K562 (cell line): ENCODE results near the gene MRPS18B. TPM values are rescaled to one million over a fixed set of nuclear protein-coding genes. Genes with fewer than 3 reads are reported as not detected.

ENCODE experiments used
- BACH1 ChIP-seq: fragments of 200-800 bp; sonication (Bioruptor generic); IDR thresholded peaks from 2 replicates; pipeline ENCODE4 v1.6.1; 2016; ENCODE audit warnings: missing genetic modification characterization, missing compliant biosample characterization
- CBX1 ChIP-seq: sonication (generic); IDR thresholded peaks from 2 replicates; pipeline ENCODE4 v1.6.1; 2016; ENCODE audit warnings: antibody characterized with exemption, low read depth, mild to moderate bottlenecking
- CCNT2 ChIP-seq: IDR thresholded peaks from 2 replicates; pipeline ENCODE4 v1.6.1; 2011; ENCODE audit warnings: borderline replicate concordance, low read depth, mild to moderate bottlenecking, moderate library complexity, mixed read lengths, low read length; ENCODE audit not compliant: insufficient read length; ENCODE audit errors: extremely low read depth
- CEBPG ChIP-seq, 3 experiments: fragments of 200-800 bp in 1 of 3; sonication (Bioruptor generic) in 1 of 3; sonication (generic) in 1 of 3; formaldehyde crosslinking in 1 of 3; IDR thresholded peaks in 2 of 3; conservative IDR thresholded peaks in 1 of 3; 2 replicates each; pipeline versions ENCODE4 v1.6.1 to v1.8.0; 2016 to 2022; ENCODE audit warnings: missing compliant biosample characterization in 2 of 3, missing genetic modification characterization in 2 of 3, mild to moderate bottlenecking in 1 of 3, missing genetic modification reagents in 1 of 3
- CTBP1 ChIP-seq: fragments of 450-650 bp; IDR thresholded peaks from 2 replicates; pipeline ENCODE4 v1.6.1; 2016; ENCODE audit warnings: borderline replicate concordance
- EGR1 ChIP-seq: fragments of 450-650 bp; conservative IDR thresholded peaks from 2 replicates; pipeline ENCODE4 v1.6.1; 2017; ENCODE audit warnings: mild to moderate bottlenecking
- EWSR1 ChIP-seq: fragments of 450-650 bp; IDR thresholded peaks from 2 replicates; pipeline ENCODE4 v1.6.1; 2018; ENCODE audit warnings: borderline replicate concordance, mild to moderate bottlenecking, low read depth, moderate library complexity; ENCODE audit not compliant: partially characterized antibody
- KAT8 ChIP-seq: fragments of 450-650 bp; IDR thresholded peaks from 2 replicates; pipeline ENCODE4 v1.6.1; 2016; ENCODE audit warnings: low read depth, mild to moderate bottlenecking
- KLF10 ChIP-seq: fragments of 250-450 bp; sonication (Bioruptor Pico); IDR thresholded peaks from 2 replicates; pipeline ENCODE4 v1.6.1; 2021; ENCODE audit warnings: matching md5 sums
- MAFF ChIP-seq: IDR thresholded peaks from 2 replicates; pipeline ENCODE4 v1.6.1; 2012; ENCODE audit warnings: low read length, improper control_type of control experiment
- MBD2 ChIP-seq: sonication (generic); IDR thresholded peaks from 2 replicates; pipeline ENCODE4 v1.6.1; 2016; ENCODE audit warnings: low read depth, borderline replicate concordance
- NFIC ChIP-seq: fragments of 450-650 bp; IDR thresholded peaks from 2 replicates; pipeline ENCODE4 v1.6.1; 2017; ENCODE audit warnings: mild to moderate bottlenecking, inconsistent platforms
- PTBP1 ChIP-seq: fragments of 200-400 bp; formaldehyde crosslinking; IDR thresholded peaks from 2 replicates; pipeline ENCODE4 v1.6.1; 2017; ENCODE audit warnings: low read depth, low read length
- RAD51 ChIP-seq: fragments of 450-650 bp; IDR thresholded peaks from 2 replicates; pipeline ENCODE4 v1.7.1; 2016; ENCODE audit warnings: low read depth, mild to moderate bottlenecking, borderline replicate concordance
- SMAD1 ChIP-seq: fragments of 150-350 bp; IDR thresholded peaks from 2 replicates; pipeline ENCODE4 v1.6.1; 2014; ENCODE audit warnings: low read length, low read depth; ENCODE audit not compliant: partially characterized antibody
- TAF1 ChIP-seq: IDR thresholded peaks from 2 replicates; pipeline ENCODE4 v1.6.1; 2011; ENCODE audit warnings: mild to moderate bottlenecking, low read length, moderate library complexity; ENCODE audit not compliant: insufficient read depth, control insufficient read depth, severe bottlenecking; ENCODE audit errors: extremely low read depth
- TAF9B ChIP-seq: fragments of 450-650 bp; IDR thresholded peaks from 2 replicates; pipeline ENCODE4 v1.6.1; 2018; ENCODE audit warnings: mild to moderate bottlenecking; ENCODE audit not compliant: partially characterized antibody
- ZNF263 ChIP-seq: sonication (generic); formaldehyde crosslinking; IDR thresholded peaks from 2 replicates; pipeline ENCODE4 v1.8.0; 2022; ENCODE audit warnings: mild to moderate bottlenecking, missing genetic modification reagents, borderline replicate concordance
- polyA plus RNA-seq, 8 experiments: library from polyadenylated mRNA; depleted of rRNA in 4 of 8; stranded (reverse) in 5 of 8; unstranded in 3 of 8; fragments of >200 nt; fragmentation: Nextera tagmentation in 2 of 8; fragmentation: Illumina TruSeq in 1 of 8; extraction: Ambion mirVana in 2 of 8; extraction: Trizol in 1 of 8; gene quantifications; 2 replicates each; pipeline versions ENCODE4 v1.2.1 to v1.2.3, GENCODE V29; 2011 to 2014; ENCODE audit warnings: inconsistent platforms in 1 of 8, missing spikeins in 1 of 8
- total RNA-seq, 7 experiments: library from RNA; depleted of rRNA in 6 of 7; stranded (reverse); fragments of >200 nt in 6 of 7; fragmentation: Illumina TruSeq in 2 of 7; extraction: Trizol in 2 of 7; gene quantifications; 2 replicates each; pipeline versions ENCODE4 v1.2.1 to v1.2.3, GENCODE V29; 2011 to 2021; ENCODE audit warnings: low replicate concordance in 1 of 7
- TF ChIP-seq, protein P1 (sequence below): fragments of 450-650 bp; formaldehyde crosslinking; IDR thresholded peaks from 2 replicates; pipeline ENCODE4 v1.4.0; 2022; ENCODE audit warnings: mild to moderate bottlenecking, moderate library complexity
- TF ChIP-seq, protein P2 (sequence below), 3 experiments: fragments of 200-800 bp in 1 of 3; sonication (Bioruptor generic) in 1 of 3; sonication (generic) in 1 of 3; formaldehyde crosslinking in 1 of 3; IDR thresholded peaks; 2 replicates each; pipeline versions ENCODE4 v1.6.1 to v1.8.0; 2016 to 2022; ENCODE audit warnings: mild to moderate bottlenecking in 2 of 3, missing compliant biosample characterization in 2 of 3, missing genetic modification characterization in 2 of 3, missing genetic modification reagents in 1 of 3
- TF ChIP-seq, protein P3 (sequence below): fragments of 450-650 bp; IDR thresholded peaks from 2 replicates; pipeline ENCODE4 v1.6.1; 2016; ENCODE audit warnings: borderline replicate concordance
- TF ChIP-seq, protein P4 (sequence below): fragments of 250-450 bp; sonication (Bioruptor Pico); IDR thresholded peaks from 2 replicates; pipeline ENCODE4 v1.5.0; 2021

MRPS18B gene
- total and polyA plus RNA-seq, 9 of the 15 experiments (the other 6 are each of a cell fraction or from before 2014, with no cell fraction given), result 132 to 383 (median 178) TPM

DNA sequence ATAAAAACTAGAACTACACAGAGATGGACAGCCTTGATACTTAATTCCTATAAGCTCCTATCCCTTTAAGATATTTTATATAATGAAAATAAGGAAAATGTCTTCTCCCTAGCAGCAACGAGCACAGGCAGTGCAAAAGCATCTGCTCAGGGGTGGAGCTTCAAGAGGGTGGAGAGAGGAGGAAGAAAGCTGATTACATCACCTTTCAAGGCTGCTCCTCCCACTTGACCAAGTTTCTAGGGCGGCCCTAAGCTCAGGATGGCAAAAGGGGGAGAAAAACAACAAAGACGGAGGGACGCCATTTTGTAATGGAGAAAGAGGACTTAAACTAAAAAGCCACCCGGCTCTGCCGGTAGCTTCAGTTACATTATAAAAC is 2.8 kb upstream of the MRPS18B start (continued):
- TF ChIP-seq EWSR1 (peak; percentile 46), CCNT2 (no peak), MAFF (no peak), CTBP1 (0 out of 2 replicates have a peak, but pooled peaks have one; percentile 10), TAF9B (peak; percentile 77), TAF1 (peak; percentile 88), SMAD1 (peak; percentile 58), RAD51 (no peak), ZNF263 (CRISPR knock-in tag) (no peak), KLF10 (CRISPR knock-in tag) (no peak), CEBPG (CRISPR knock-in tag; IDR thresholded peaks at IDR 0.05) (peak; percentile 88), CEBPG (tag; conservative IDR thresholded peaks at IDR 0.05 in 1 of 2, IDR thresholded peaks at IDR 0.05 in 1 of 2) (peak; percentile 96 to 98), MBD2 (0 out of 2 replicates have a peak, but pooled peaks have one; percentile 8), BACH1 (peak; percentile 44), KAT8 (no peak), NFIC (no peak), EGR1 (no peak; the same call in 1 of the 2 replicates), CBX1 (no peak), PTBP1 (no peak)
- TF ChIP-seq, protein P1, sequence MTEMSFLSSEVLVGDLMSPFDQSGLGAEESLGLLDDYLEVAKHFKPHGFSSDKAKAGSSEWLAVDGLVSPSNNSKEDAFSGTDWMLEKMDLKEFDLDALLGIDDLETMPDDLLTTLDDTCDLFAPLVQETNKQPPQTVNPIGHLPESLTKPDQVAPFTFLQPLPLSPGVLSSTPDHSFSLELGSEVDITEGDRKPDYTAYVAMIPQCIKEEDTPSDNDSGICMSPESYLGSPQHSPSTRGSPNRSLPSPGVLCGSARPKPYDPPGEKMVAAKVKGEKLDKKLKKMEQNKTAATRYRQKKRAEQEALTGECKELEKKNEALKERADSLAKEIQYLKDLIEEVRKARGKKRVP (CRISPR knock-in tag), result peak; percentile 67; the same call in 1 of the 2 replicates
- TF ChIP-seq, protein P2, sequence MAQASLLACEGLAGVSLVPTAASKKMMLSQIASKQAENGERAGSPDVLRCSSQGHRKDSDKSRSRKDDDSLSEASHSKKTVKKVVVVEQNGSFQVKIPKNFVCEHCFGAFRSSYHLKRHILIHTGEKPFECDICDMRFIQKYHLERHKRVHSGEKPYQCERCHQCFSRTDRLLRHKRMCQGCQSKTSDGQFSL (CRISPR knock-in tag; IDR thresholded peaks at IDR 0.05), result no peak
- TF ChIP-seq, protein P2 (tag; IDR thresholded peaks at IDR 0.05), result no peak
- TF ChIP-seq, protein P3, sequence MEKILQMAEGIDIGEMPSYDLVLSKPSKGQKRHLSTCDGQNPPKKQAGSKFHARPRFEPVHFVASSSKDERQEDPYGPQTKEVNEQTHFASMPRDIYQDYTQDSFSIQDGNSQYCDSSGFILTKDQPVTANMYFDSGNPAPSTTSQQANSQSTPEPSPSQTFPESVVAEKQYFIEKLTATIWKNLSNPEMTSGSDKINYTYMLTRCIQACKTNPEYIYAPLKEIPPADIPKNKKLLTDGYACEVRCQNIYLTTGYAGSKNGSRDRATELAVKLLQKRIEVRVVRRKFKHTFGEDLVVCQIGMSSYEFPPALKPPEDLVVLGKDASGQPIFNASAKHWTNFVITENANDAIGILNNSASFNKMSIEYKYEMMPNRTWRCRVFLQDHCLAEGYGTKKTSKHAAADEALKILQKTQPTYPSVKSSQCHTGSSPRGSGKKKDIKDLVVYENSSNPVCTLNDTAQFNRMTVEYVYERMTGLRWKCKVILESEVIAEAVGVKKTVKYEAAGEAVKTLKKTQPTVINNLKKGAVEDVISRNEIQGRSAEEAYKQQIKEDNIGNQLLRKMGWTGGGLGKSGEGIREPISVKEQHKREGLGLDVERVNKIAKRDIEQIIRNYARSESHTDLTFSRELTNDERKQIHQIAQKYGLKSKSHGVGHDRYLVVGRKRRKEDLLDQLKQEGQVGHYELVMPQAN, result no peak
- TF ChIP-seq, protein P4, sequence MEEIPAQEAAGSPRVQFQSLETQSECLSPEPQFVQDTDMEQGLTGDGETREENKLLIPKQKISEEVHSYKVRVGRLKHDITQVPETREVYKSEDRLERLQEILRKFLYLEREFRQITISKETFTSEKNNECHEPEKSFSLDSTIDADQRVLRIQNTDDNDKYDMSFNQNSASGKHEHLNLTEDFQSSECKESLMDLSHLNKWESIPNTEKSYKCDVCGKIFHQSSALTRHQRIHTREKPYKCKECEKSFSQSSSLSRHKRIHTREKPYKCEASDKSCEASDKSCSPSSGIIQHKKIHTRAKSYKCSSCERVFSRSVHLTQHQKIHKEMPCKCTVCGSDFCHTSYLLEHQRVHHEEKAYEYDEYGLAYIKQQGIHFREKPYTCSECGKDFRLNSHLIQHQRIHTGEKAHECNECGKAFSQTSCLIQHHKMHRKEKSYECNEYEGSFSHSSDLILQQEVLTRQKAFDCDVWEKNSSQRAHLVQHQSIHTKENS (CRISPR knock-in tag), result no peak
